C4-2B (cell line): ENCODE results near the gene VASH2.
"Not testable (repeated sequence)": the region's sequence is repeated elsewhere in the genome, so short reads cannot be mapped to it uniquely, and the experiment has no call there.

Experiments used
- ZFX ChIP-seq: fragments of 450-650 bp; IDR thresholded peaks from 2 replicates; pipeline ENCODE4 v1.6.1; 2017
- TF ChIP-seq, protein P1 (sequence below): fragments of 450-650 bp; conservative IDR thresholded peaks from 2 replicates; pipeline ENCODE4 v1.5.1; 2017; ENCODE audit warnings: mild to moderate bottlenecking

DNA sequence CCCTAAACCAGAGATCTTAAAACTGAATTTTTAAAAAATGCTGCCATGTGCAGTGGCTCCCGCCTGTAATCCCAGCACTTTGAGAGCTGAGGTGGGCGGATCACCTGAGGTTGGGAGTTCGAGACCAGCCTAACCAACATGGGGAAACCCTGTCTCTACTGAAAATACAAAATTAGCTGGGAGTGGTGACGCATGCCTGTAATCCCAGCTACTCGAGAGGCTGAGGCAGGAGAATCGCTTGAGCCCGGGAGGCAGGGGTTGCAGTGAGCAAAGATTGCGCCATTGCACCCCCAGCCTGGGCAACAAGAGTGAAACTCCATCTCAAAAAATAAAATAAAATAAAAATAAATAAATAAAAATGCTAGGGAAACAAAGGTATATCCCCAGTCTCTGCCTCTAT is 43.6 kb downstream of the VASH2 start:
- TF ChIP-seq, protein P1, sequence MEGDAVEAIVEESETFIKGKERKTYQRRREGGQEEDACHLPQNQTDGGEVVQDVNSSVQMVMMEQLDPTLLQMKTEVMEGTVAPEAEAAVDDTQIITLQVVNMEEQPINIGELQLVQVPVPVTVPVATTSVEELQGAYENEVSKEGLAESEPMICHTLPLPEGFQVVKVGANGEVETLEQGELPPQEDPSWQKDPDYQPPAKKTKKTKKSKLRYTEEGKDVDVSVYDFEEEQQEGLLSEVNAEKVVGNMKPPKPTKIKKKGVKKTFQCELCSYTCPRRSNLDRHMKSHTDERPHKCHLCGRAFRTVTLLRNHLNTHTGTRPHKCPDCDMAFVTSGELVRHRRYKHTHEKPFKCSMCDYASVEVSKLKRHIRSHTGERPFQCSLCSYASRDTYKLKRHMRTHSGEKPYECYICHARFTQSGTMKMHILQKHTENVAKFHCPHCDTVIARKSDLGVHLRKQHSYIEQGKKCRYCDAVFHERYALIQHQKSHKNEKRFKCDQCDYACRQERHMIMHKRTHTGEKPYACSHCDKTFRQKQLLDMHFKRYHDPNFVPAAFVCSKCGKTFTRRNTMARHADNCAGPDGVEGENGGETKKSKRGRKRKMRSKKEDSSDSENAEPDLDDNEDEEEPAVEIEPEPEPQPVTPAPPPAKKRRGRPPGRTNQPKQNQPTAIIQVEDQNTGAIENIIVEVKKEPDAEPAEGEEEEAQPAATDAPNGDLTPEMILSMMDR: not testable (repeated sequence)
- not testable (repeated sequence) for TF ChIP-seq ZFX
